Epithelial cell of esophagus (primary cell): ENCODE measurements around the gene GARIN1A.

Experiments used
- DNase-seq: peaks from one replicate; pipeline ENCODE4 v3.0.0; 2010; ENCODE audit warnings: low read depth
- H3K4me3 ChIP-seq: 2 replicates; pipeline ENCODE4 v1.5.1; 2011; ENCODE audit warnings: mild to moderate bottlenecking, low read length, control low read depth
- CTCF ChIP-seq: IDR thresholded peaks from 2 replicates; pipeline ENCODE4 v1.5.1; 2011; ENCODE audit warnings: low read depth, mild to moderate bottlenecking, low read length, control low read depth, inconsistent platforms; ENCODE audit not compliant: insufficient read depth; ENCODE audit errors: missing control alignments

The GARIN1A gene

DNA sequence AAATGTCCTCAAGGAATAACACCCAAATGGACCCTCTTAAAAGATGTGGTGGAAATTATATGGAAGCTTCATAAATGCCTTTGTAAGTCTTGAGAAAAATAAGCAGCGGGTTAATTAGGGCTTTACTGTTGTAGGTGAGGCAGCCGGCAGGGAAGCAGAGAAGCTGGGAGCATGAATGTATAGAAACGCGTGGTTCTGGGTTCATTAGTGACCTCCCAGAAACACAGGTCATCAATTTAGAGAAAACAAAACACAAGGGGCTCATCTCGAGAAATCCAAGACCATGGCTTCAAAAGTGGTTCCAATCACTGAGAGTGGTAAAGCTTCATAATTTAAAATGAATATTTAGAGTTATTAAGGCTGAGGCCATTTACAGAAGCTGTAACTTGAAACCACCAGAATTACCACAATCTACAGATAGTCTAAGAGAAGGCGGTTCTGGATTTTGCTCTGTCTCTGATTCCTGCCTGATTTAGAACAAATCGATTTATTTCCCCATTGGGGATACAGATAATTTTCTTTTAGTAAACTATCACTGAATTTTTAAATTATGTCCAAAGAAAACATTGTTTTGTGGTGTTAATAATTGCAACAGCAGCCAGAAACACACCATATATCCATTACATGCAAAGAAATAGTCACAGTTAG, 20.7 kb downstream of the GARIN1A start:
- no peak for DNase-seq
- no peak for TF ChIP-seq CTCF

DNA sequence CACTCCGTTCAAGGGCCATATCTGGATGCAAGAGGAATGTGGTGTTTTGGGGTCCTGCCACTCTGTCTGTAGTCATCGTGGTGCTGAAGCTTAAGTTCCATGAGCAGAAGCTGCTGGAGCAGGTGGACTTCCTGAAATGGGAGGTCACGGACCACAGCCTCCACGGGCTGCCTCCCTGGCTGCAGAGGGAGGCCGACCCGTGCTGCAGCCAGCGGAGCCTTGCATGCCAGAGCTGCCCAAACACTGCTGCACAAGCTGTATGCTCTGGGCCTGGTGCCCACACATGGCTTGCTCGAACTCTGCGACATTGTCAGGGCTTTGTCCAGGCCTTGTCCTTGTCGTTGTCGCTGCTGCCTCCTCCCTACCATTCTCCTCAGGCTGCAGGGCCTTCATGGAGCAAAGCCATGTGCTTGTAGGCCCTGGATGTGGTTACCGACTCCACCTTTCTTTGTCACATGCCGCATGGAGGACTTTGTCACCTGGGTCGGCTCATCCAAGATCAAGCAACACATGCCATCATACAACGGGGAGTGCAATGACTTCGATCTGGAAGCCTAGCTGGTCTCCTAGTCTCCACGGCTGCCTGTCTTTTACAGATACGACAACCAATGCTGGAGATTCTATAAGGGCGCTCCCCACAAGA, 21.4 kb downstream of the GARIN1A start:
- no peak for TF ChIP-seq CTCF
- no peak overlapping the region for H3K4me3 ChIP-seq
- DNase-seq: no peak

More for the DNA sequence above, 20.7 kb downstream of the GARIN1A start:
- no peak overlapping the region for H3K4me3 ChIP-seq

- DNase-seq: no peak
- no peak overlapping the region for H3K4me3 ChIP-seq
- no peak for TF ChIP-seq CTCF
These were observed 22.6 kb downstream of the GARIN1A start for GRCh38 chr7:128694738-128695137.

- no peak for TF ChIP-seq CTCF
- DNase-seq: peak; percentile 75
- peak overlapping the region; percentile 16 for H3K4me3 ChIP-seq
These were observed 25.3 kb downstream of the GARIN1A start for GRCh38 chr7:128697302-128697905.

- DNase-seq: peak; percentile 16
- H3K4me3 ChIP-seq: no peak overlapping the region
- no peak for TF ChIP-seq CTCF
These were observed 27.2 kb downstream of the GARIN1A start for GRCh38 chr7:128699196-128699712.

- H3K4me3 ChIP-seq: no peak overlapping the region
- no peak for TF ChIP-seq CTCF
- no peak for DNase-seq
These were observed 27.8 kb downstream of the GARIN1A start for GRCh38 chr7:128699895-128700294.
